PC-9 (cell line): ENCODE data around the gene OCSTAMP. TPM values are rescaled to one million over a fixed set of nuclear protein-coding genes. Genes with fewer than 3 reads are reported as not detected.

Experiments used
- BruUV-seq: library from RNA; stranded (reverse); fragments of 400-500 nt; replicated peaks from 2 replicates; lab custom pipeline; 2021; lab: Mats Ljungman, UMichigan
- CTCF ChIA-PET: fragments of 300-600 bp; sonication (Branson Sonifier 250); formaldehyde crosslinking; loops from one replicate; lab custom pipeline; 2022; ENCODE audit warnings: antibody characterized with exemption; lab: Charles Lee
- POLR2A ChIA-PET: fragments of 300-600 bp; sonication (Branson Sonifier 250); formaldehyde crosslinking; loops from one replicate; lab custom pipeline; 2022; ENCODE audit warnings: antibody characterized with exemption; ENCODE audit not compliant: unreplicated experiment; lab: Charles Lee
- DNase-seq, 2 experiments: peaks; one replicate each; pipeline versions ENCODE4 v3.0.0 to v3.0.0-alpha.2; 2015 to 2022; ENCODE audit warnings: mixed read lengths in 1 of 2
- H2AFZ ChIP-seq: fragments of 200-600 bp; sonication (generic); 2 replicates; pipeline ENCODE4 v1.8.1; 2017; ENCODE audit warnings: antibody characterized with exemption
- H3F3A ChIP-seq: fragments of 200-600 bp; sonication (generic); 2 replicates; pipeline ENCODE4 v1.8.1; 2017; ENCODE audit warnings: antibody characterized with exemption, mild to moderate bottlenecking, low read depth; ENCODE audit not compliant: insufficient read depth
- H3K27ac ChIP-seq: fragments of 200-600 bp; sonication (generic); 2 replicates; pipeline ENCODE4 v1.6.1; 2016; ENCODE audit warnings: mixed run types
- H3K27me3 ChIP-seq: fragments of 200-600 bp; sonication (generic); 2 replicates; pipeline ENCODE4 v1.6.1; 2016; ENCODE audit warnings: low read depth, mixed run types; ENCODE audit not compliant: insufficient read depth
- H3K36me3 ChIP-seq: fragments of 200-600 bp; sonication (generic); 2 replicates; pipeline ENCODE4 v1.6.1; 2016; ENCODE audit warnings: low read depth, mixed run types
- H3K4me1 ChIP-seq: fragments of 200-600 bp; sonication (generic); replicated peaks from 2 replicates; pipeline ENCODE4 v1.6.1; 2016; ENCODE audit warnings: mixed run types; ENCODE audit not compliant: insufficient read depth
- H3K4me2 ChIP-seq: fragments of 200-600 bp; sonication (generic); 2 replicates; pipeline ENCODE4 v1.6.1; 2017; ENCODE audit warnings: mixed run types
- H3K4me3 ChIP-seq: fragments of 200-600 bp; sonication (generic); 2 replicates; pipeline ENCODE4 v1.6.1; 2016; ENCODE audit warnings: mixed run types
- H3K79me2 ChIP-seq: fragments of 200-600 bp; sonication (generic); 2 replicates; pipeline ENCODE4 v1.6.1; 2017; ENCODE audit warnings: low read depth, mixed run types
- H3K9me2 ChIP-seq: fragments of 200-600 bp; sonication (generic); 2 replicates; pipeline ENCODE4 v1.8.1; 2017; ENCODE audit warnings: mild to moderate bottlenecking; ENCODE audit not compliant: insufficient read depth
- H3K9me3 ChIP-seq: fragments of 200-600 bp; sonication (generic); 2 replicates; pipeline ENCODE4 v1.8.1; 2016; ENCODE audit warnings: low read depth; ENCODE audit not compliant: insufficient read depth
- H4K20me1 ChIP-seq: fragments of 200-600 bp; sonication (generic); 2 replicates; pipeline ENCODE4 v1.8.1; 2017; ENCODE audit not compliant: insufficient read depth
- EZH2 ChIP-seq: fragments of 200-600 bp; sonication (generic); IDR thresholded peaks from 2 replicates; pipeline ENCODE4 v1.8.0; 2017; ENCODE audit warnings: antibody characterized with exemption, low read depth
- intact Hi-C: fragments of 100-400 bp; cut with micrococcal nuclease; formaldehyde crosslinking; loops from one replicate; pipeline ENCODE4 v1.10.0; 2022; ENCODE audit not compliant: unreplicated experiment
- total RNA-seq: library from RNA; stranded (reverse); gene quantifications from 2 replicates; pipeline ENCODE4 v1.2.3, GENCODE V29; 2021
- TF ChIP-seq, protein P1 (sequence below): fragments of 200-600 bp; sonication (generic); conservative IDR thresholded peaks from 2 replicates; pipeline ENCODE4 v1.6.1; 2017; ENCODE audit warnings: mixed run types, antibody characterized with exemption, mild to moderate bottlenecking, moderate library complexity

Gene OCSTAMP
- total RNA-seq, 1 experiment from 2014 or later, result not detected

DNA sequence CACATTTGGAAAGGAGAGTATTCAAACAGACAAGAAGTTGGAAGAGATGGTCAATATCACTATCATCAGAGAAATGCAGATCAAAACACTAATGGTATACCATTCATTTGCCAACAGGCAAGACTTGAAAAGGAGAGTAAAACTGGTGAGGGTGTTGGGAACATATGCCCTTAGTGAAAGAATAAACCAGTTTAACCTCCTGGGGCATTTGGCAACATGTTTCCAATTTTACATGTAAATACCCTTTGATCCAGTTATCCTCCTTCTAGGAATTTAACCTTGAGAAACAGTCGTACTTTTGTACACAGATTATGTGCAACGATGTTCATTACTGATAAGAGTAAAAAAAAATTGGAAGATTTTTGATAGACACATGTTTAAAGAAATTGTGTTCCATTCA is 34.1 kb upstream of the OCSTAMP start:
- H3F3A ChIP-seq, result no peaks in the 10 kb centered on the region
- H3K79me2 ChIP-seq, result no peaks in the 10 kb centered on the region
- H3K4me3 ChIP-seq, result no peak overlapping the region
- H3K4me1 ChIP-seq, result no peaks in the 10 kb centered on the region
- no peak overlapping the region for H2AFZ ChIP-seq
- H4K20me1 ChIP-seq, result no peaks in the 10 kb centered on the region
- intact Hi-C loops, result no loop called here
- CTCF ChIA-PET, result no interaction called here
- no peaks in the 10 kb centered on the region for H3K9me2 ChIP-seq
- DNase-seq, result no peak
- TF ChIP-seq EZH2, result no peak
- TF ChIP-seq, protein P1, sequence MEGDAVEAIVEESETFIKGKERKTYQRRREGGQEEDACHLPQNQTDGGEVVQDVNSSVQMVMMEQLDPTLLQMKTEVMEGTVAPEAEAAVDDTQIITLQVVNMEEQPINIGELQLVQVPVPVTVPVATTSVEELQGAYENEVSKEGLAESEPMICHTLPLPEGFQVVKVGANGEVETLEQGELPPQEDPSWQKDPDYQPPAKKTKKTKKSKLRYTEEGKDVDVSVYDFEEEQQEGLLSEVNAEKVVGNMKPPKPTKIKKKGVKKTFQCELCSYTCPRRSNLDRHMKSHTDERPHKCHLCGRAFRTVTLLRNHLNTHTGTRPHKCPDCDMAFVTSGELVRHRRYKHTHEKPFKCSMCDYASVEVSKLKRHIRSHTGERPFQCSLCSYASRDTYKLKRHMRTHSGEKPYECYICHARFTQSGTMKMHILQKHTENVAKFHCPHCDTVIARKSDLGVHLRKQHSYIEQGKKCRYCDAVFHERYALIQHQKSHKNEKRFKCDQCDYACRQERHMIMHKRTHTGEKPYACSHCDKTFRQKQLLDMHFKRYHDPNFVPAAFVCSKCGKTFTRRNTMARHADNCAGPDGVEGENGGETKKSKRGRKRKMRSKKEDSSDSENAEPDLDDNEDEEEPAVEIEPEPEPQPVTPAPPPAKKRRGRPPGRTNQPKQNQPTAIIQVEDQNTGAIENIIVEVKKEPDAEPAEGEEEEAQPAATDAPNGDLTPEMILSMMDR, result no peak
- POLR2A ChIA-PET, result no interaction called here
- no peak overlapping the region for H3K27ac ChIP-seq
- H3K9me3 ChIP-seq, result no peaks in the 10 kb centered on the region
- H3K4me2 ChIP-seq, result no peak overlapping the region
- no peaks in the 10 kb centered on the region for H3K36me3 ChIP-seq
- no TSS peak for BruUV-seq
- 0 out of 2 replicates have a peak, but pooled peaks cover 6% of the 10 kb centered on the region for H3K27me3 ChIP-seq

DNA sequence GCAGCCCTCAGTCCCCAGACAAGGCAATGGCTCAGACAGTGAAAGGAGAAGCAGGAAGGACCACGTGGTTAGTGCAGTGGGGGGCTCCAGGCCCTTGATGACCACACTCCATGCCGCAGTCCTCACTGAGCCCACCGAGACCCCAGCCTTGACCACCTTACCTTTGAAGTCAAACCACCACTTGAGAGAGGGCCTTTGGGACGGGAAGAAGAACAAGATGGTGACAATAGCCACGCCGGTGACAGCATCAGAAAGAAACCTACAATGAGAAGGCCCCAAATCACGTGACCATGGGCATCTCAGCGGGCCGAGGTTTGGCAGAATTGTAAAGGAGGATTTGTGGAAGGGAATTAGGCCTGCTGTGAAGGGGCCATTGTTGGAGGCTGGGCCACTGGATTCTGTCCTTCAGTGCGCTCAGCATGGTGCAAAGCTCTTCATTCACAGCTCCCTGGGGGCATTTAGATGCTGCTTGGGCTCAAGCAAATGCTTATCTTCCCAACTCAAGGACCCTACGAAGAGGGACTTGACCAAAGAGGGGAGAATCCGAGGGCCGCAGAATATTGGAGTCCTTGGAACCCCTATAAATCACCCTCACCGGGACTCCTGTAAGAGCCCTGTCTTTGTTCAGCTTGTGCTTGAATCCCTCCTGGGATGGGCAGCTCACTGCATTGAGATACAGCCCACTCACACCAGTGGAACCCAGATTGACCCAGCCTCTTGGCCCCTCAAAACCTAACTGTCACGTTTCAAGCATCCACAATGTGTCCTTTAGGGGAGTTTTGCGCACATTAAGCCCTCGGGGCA is 33.2 kb upstream of the OCSTAMP start:
- H3K79me2 ChIP-seq, result no peaks in the 10 kb centered on the region
- no peak overlapping the region for H2AFZ ChIP-seq
- no TSS peak for BruUV-seq
- POLR2A ChIA-PET, result no interaction called here
- no peaks in the 10 kb centered on the region for H3K9me3 ChIP-seq
- intact Hi-C loops, result no loop called here
- no peak for TF ChIP-seq EZH2
- TF ChIP-seq, protein P1, result no peak
- no peaks in the 10 kb centered on the region for H3F3A ChIP-seq
- DNase-seq, result no peak
- H3K4me1 ChIP-seq, result no peaks in the 10 kb centered on the region
- no peak overlapping the region for H3K4me3 ChIP-seq
- no peak overlapping the region for H3K27ac ChIP-seq
- H3K9me2 ChIP-seq, result no peaks in the 10 kb centered on the region
- no peak overlapping the region for H3K4me2 ChIP-seq
- CTCF ChIA-PET, result no interaction called here
- no peaks in the 10 kb centered on the region for H4K20me1 ChIP-seq
- 0 out of 2 replicates have a peak, but pooled peaks cover 6% of the 10 kb centered on the region for H3K27me3 ChIP-seq
- H3K36me3 ChIP-seq, result no peaks in the 10 kb centered on the region

DNA sequence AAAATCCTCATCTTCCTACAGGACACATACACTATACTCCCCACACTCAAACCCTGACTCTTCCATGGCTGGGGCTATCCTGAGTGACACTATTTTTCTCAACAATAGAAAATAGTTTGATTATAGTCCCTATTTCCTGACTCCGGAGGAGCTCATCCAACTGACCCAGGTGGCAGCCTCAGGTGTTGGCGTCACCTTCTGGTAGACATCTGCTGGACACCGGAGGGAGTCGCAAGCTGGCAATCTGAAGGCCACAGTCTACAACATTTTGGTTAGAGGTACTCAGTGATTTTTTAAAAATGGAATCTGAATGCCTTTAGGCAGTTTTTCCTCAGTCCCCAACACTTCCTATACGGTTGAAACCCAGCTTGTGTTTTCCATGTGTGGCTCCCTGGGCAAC is 32.2 kb upstream of the OCSTAMP start:
- TF ChIP-seq, protein P1, result no peak
- no peak for TF ChIP-seq EZH2
- POLR2A ChIA-PET, result interaction anchor here (0.6 kb wide), 1 partner anchor 157 kb away, joined by 3 read pairs; no protein-coding TSS in a partner anchor
- Histone ChIP-seq H3K79me2 (no peaks in the 10 kb centered on the region), H3K36me3 (no peaks in the 10 kb centered on the region), H4K20me1 (no peaks in the 10 kb centered on the region), H3K9me3 (no peaks in the 10 kb centered on the region), H3K9me2 (no peaks in the 10 kb centered on the region), H3K4me3 (no peak overlapping the region), H2AFZ (no peak overlapping the region), H3K4me1 (no peaks in the 10 kb centered on the region), H3F3A (no peaks in the 10 kb centered on the region), H3K27ac (no peak overlapping the region), H3K4me2 (no peak overlapping the region), H3K27me3 (0 out of 2 replicates have a peak, but pooled peaks cover 6% of the 10 kb centered on the region)
- CTCF ChIA-PET, result no interaction called here
- no peak for DNase-seq
- intact Hi-C loops, result no loop called here
- no TSS peak for BruUV-seq
